GM18951 (cell line): Measurements from ENCODE around the gene NANOGP8.
"Not testable (repeated sequence)": the region's sequence is repeated elsewhere in the genome, so short reads cannot be mapped to it uniquely, and the experiment has no call there.

Source experiments
- POLR2A ChIP-seq: IDR thresholded peaks from 4 replicates; pipeline ENCODE4 v1.6.1; 2011; ENCODE audit warnings: mild to moderate bottlenecking; ENCODE audit not compliant: insufficient read length, insufficient read depth; ENCODE audit errors: extremely low read depth
- in situ Hi-C: fragments of 300-500 bp; cut with MboI; formaldehyde crosslinking; loops from one replicate; pipeline ENCODE4 v1.12.0; 2022; ENCODE audit warnings: low sequenced_read_pairs, mixed read lengths, inconsistent platforms; ENCODE audit not compliant: unreplicated experiment

The NANOGP8 gene, protein sequence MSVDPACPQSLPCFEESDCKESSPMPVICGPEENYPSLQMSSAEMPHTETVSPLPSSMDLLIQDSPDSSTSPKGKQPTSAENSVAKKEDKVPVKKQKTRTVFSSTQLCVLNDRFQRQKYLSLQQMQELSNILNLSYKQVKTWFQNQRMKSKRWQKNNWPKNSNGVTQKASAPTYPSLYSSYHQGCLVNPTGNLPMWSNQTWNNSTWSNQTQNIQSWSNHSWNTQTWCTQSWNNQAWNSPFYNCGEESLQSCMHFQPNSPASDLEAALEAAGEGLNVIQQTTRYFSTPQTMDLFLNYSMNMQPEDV

DNA sequence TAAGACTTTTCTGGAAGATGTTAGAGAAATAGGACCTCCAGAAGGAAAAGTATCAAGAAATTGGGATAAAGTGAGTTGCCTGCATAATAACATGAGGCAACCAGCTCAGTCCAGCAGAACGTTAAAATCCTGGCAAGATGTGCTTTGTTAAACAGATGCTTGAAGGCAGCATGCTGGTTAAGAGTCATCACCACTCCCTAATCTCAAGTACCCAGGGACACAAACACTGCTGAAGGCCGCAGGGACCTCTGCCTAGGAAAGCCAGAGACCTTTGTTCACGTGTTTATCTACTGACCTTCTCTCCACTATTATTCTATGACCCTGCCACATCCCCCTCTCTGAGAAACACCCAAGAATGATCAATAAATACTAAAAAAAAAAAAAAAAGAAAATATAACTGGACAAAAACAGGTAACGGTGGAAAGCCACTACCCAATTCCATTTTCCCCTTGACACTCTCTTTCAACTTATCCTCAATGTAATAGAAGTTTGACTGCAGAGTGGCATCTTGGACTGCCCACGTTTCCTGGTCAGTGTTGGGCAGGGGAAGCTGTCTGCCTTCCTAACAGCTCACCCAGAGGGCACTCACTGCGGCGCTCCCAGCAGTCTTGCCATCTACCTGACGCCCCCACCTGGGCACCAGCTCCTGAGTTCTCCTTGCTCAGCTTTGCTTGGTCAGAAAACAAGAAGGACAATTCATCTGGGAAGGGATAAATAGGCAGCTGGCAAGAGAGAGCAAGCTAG lies at the start of gene NANOGP8:
Gene NANOGP8 (minus strand): TSS at position 120 of the 744 bp plus-strand sequence. CDS start 185 bp downstream, outside the sequence.
- in situ Hi-C loops, result not testable (repeated sequence)

DNA sequence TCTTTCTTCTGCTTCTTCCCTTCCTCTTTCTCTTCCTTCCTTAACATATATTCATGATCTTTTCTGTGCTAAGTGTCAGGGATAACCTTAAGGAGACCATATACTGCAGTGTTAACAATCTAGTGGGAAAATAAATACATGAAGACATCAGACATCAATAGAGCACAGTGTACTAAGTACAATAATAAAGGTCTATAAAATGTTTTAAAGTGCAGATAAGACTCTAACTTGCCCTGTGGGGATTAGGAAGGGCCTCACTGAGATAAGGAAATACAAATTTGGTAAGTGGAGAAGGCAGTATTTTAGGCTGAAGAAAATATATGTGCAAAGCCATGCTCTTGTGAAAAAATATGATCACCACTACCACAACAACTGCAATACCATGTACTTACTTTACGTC lies 49.2 kb upstream of the NANOGP8 start:
- in situ Hi-C loops, result no loop called here
- no peak for TF ChIP-seq POLR2A

DNA sequence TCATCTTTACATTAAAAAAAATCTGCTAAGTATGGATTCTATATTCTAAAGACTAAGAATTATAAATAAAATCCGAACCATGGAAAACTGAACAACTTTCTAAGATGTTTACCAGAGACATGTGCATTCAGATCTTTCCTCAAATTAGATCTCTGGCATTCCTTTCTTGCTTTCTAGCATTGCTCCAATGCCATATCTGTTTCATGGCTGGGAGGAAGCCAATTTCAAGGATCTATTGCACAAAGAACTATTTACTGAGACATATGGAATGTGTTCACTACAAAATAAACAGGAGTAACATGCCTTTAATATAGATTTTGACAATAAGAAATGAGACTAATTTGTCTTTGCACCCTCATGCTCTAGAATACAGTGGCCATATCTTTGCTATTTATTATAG lies 45.1 kb upstream of the NANOGP8 start:
- no peak for TF ChIP-seq POLR2A
- in situ Hi-C loops, result no loop called here

DNA sequence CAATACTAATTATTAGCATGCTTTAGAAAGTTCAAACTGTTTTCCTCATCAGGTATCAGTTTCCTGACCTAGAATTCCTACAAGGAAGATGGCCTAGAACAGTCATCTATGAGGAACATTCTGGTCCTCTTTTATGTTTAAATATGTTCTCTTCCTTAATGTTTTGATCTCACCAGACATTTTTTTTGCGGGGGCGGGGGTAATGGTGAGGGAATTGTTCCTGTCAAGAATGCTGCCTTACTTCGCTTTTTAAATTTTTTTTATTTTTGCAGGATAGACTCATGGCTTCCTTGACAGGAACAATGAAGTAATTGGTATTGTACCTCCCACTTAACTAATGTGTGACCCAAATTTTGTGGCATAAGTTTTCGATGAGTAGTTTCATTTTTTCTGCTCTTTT lies 44.3 kb upstream of the NANOGP8 start:
- no peak for TF ChIP-seq POLR2A
- in situ Hi-C loops, result no loop called here

DNA sequence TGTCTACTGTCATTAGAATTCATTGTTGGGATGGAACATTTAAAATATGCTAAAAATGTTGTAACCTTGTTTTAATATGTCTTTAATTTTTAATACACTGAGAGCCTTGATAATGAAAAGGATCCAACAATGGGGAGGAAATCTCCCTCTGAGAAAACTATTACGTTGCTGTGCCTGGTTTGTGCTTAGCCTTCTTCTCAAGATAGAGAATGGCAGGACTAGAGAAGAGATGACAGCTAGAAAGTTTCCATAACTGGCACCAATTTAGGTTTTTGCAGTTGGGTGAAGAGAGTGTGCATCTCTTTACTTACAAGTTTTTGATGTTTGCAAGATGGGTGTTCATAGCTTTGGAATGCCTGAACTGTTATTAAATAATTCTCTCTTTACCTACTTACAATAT lies 42.6 kb upstream of the NANOGP8 start:
- TF ChIP-seq POLR2A, result no peak
- in situ Hi-C loops, result no loop called here

DNA sequence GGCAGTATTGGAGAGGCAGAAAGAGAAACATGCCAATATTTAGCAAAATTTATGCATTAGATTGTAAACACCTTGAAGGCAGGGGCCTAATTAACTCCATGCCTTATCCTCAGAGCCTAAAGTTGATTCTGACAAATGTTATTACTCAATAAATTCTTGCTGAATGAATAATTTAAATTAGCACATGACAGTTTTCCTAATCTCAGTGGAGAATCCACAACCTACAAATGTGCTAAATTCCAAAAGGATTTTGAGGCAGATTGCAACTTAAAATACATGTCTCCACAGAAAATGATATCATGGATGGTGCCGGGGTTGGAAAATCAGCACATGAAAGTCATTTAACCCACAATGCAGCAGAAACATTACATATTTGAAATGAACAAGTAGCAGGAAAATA lies 41.1 kb upstream of the NANOGP8 start:
- in situ Hi-C loops, result no loop called here
- TF ChIP-seq POLR2A, result no peak

DNA sequence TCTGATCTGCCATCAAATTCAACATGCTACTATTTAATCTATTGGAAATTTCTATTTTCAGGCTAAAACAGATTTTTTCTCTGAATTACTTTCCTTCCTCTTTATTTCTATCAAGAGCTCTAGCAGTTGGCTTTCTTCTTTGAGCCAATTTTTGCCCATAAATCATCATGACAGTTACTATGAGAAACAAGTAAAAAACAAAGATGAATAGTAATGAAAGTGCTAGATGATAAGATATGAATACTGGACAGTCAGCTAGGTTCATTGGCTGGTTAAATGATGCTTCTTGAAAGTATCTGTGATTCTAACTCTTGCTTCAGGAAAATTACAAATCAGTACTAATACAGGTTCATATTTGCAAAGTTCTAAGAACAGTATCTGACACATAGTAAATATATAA lies 38.6 kb upstream of the NANOGP8 start:
- in situ Hi-C loops, result no loop called here

DNA sequence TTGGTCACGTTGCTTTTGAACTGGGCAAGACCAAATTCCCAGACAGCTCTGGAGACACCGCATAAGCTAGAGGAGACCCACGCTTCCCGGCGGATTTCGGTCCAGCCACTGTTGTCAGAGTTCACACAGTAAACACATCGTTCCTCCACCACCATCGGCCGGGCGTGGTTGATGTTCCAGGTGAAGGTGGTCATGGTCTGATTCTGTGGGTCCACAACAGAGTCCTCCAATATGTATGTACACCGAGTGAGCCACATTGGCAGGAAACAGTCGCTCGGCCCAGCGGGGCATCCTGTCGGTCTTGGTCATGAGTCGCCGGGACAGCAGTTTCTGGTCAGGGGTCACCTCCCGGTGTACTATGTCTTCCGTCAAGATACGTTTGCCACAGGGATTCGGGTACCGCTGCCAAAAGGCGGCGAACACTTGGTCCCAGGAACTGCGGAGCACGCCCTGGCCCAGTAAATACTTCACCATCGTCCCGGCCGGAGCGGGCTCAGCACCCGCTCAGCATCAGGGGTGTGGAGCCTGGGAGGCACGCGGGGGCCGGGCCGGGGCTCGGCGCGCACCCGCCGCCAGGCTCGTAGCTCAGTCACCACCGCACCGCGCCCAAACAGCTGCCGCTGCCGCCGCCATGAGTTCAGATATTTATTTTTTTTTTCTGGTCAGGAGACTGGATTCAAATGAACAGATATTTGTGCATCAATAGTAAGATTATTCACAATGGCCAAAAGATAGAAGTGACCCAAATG lies 36.7 kb upstream of the NANOGP8 start:
- in situ Hi-C loops, result no loop called here
- TF ChIP-seq POLR2A, result no peak

More for the DNA sequence above, 38.6 kb upstream of the NANOGP8 start:
- TF ChIP-seq POLR2A, result no peak

DNA sequence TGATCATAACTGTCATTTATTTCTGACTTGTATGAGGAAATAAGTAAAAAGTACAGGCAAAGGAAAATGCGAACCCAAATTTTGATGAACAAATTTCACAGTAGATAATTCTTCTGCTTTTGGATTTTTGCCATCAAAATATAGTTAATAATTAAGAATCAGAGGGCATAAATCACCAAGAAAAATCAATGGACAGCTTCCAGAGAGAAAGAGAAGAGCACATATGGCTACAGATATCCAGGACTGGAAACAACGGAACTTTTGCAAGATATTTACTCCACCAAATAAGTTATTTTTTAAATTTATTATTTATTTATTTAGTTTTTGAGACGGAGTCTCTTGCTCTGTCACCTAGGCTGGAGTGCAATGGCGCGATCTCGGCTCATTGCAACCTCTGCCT lies 35.1 kb upstream of the NANOGP8 start:
- in situ Hi-C loops, result no loop called here
- no peak for TF ChIP-seq POLR2A

DNA sequence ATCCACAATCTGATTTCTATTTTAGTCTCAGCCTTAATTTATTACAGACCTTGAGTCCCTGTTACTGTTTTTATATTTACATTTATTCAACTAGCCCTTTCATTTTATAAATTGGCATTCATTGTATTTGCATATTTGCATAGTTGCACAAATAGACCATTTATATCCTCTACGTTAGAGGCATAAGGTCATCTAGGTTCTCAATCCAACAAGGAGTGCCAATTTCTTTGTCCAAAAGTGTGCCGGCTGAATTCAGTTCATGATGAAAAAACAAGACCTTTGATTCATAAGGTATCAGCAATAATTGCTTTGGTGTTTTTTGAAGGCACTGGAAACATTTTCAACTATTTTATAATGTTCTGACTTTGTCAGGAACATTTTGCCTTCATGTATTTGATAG lies 33.9 kb upstream of the NANOGP8 start:
- in situ Hi-C loops, result no loop called here
- no peak for TF ChIP-seq POLR2A

DNA sequence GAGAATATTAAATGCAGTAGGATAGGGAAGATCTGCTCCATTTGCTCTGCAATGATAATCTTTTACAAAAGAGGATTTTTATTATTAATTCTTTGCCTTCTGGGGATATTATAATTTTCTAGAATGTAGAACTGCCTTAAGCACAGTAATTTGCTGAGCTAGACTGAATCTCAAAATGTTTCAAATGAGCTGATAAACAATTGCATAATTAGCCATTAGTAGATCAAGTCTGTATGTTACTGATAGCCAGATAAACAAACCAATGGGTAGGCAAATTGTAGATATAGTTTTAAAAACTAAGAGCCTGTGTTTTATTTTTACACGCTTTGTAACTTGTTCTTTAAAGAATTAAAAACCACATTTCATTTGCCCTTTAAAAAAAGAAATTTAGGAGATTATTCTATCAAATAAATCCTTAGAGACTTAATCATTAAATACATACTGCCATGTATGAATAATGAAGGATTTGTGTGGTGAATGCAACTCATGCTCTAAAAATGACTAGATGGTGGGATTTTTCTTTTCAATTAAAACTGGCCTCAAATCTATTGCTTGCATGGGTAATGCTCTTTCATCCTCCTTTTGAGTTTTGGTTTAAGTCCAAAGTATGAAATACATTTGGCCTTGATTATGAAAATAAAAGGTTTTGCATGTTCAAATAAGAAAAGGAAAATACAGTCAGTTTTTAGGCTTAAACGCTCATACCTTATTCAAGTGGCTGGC lies 32.6 kb upstream of the NANOGP8 start:
- in situ Hi-C loops, result no loop called here
- TF ChIP-seq POLR2A, result no peak

DNA sequence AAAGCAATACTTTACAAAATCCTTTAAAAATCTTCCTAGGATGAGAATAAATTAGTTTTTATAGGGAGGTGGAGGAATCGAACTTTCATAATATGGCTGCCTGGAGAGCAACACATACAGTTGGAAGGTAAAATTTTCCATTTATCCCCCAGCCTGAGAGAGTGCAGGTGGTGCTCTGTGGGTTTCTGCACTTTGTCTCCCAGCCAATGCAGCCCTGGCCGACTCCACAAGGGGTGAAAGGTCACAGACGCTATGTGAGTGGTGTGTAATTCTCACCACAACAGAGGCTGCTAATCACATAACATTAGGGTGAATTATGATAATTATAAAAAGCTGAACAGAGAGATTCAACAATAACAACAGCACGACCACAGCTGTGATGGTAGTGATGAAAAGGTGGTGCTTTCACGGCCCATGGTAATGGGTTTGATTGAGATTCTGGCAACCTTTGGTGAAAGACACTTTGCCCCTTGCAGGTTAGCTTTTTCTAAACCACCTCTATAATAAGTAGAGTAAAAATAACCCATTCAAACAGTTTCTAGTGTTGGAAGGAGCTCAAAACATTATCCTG lies 30.1 kb upstream of the NANOGP8 start:
- in situ Hi-C loops, result no loop called here
- TF ChIP-seq POLR2A, result no peak

DNA sequence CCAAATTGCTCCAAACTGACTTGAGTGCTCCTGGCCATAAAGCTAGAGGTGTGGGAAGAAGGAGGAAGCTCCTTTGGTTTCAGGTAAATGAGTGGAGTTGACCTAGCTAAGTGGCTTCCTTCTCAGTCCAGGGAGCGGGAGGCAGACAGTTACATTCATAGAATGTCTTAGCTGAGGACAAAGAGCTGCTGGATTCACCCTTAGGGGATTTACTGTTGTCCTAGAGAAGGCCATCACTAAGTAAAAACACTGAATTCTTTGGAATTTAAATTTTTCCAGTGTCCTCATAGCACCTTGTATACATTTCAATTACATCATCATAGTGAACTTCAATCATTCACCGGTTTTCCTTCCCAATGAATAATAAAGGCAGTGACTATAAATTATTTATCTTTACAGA lies 27.3 kb upstream of the NANOGP8 start:
- in situ Hi-C loops, result no loop called here
- no peak for TF ChIP-seq POLR2A
